Measurements from ENCODE around the gene ANGEL1. TPM values are rescaled to one million over a fixed set of nuclear protein-coding genes. Genes with fewer than 3 reads are reported as not detected.

Gene ANGEL1
- total RNA-seq, 1 donor from 2014 or later = 11.2 TPM

DNA sequence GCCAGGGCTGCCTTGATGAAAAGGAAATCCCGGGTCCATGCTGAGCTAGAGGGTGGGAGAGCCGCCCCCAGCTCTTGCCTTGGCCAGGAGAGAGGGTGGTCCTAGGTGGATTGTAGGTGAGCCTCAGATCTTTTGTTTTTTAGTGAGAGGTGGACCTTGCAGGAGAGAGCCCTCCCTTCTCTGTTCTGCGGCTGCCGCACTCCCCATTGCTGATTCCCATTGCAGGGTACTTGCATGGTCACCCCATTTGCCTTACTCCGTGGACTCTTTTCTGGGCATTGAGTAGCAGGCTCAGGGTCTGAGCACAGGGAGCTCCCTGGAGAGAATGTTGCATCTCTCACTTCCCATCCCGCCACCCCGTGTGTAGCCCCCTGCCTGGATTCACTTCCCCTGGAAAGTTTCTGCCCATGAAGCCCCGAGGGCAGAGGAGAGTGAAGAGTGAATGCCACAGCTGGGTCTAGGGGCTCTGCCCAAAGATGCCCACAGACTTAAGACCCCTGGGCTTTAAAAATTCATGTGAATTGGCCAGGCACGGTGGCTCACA, 41.2 kb downstream of the ANGEL1 start:
- ATAC-seq (no peak), DNase-seq (no peak)
- intact Hi-C loops (cut with micrococcal nuclease) = no loop called here

DNA sequence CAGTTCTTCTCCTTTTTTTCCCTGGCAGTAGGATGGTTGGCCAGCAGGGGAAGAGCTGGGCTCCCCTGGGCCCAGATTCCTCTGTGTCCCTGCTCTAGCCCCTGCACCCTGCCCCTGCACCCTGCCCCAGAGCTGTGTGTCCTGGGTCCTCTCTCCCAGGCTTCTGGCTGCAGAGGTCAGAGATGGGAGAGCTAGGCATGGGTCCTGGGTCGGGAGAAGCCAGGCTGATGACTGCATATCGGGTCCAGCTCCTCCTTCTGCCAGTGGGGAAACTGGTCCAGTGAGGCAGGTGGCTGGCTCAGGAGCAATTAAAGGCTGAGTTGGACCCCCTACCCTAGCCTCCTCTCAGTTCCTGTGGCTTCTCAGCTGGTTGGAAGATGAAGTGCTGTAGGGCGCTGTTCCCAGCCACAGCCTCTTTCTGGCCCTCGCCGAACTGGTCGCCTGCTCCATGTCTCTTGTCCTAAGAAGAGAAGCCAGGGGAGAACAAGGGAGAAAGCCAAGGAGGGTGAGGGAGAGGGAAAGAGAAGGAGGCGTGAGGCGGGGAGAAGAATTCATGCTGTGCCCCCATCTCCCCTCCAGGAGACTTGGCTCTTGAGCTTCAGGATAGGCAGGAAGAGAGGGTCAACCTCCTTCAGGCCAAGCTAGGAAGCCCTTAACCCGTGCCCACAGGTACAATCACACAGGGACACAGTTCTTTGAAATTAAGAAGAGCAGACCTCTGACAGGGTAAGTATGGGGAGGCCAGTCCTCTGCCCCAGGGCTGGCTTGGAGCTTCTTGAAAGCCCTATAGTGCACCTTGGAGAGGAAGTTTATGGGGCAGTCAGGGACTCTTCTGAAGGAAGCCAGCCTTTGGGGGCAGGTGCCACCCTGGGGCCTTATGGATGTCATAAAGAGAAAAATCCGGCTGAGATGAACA, 41.9 kb downstream of the ANGEL1 start:
- no peak for ATAC-seq
- no peak for DNase-seq
- intact Hi-C loops (cut with micrococcal nuclease) = no loop called here

DNA sequence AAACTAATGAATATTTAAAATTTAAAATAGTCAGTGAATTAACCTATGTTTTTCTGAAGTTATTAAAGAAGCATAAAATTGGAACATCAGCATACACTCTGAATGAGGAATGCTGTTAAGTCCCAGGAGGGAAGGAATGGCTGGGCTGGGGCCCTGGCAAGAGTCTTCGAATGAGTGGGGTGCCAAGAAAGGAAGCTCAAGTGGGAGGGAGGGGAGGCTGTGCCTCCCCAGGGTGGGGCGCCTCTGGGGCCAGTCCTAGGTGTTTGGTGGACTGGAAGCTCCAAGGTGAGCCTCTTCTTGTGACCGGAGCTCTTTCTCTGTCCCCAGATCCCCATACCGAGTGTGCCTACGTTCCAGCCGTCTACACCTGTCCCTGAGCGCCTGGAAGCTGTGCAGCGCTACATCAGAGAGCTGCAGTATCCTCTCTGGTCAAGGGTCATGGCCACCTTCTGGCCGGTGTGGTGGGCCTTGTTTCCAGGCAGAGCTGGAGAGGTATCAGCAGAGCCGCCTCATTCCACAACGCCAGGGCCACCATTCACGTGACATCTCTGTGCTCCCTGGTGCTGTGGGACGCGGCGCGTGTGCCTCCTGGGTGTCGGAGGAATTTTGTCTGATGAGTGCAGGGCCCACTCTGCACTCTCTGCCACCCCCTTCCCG, 42.9 kb downstream of the ANGEL1 start:
- intact Hi-C loops (cut with micrococcal nuclease) = no loop called here
- ATAC-seq (no peak), DNase-seq (peak; percentile 29)

DNA sequence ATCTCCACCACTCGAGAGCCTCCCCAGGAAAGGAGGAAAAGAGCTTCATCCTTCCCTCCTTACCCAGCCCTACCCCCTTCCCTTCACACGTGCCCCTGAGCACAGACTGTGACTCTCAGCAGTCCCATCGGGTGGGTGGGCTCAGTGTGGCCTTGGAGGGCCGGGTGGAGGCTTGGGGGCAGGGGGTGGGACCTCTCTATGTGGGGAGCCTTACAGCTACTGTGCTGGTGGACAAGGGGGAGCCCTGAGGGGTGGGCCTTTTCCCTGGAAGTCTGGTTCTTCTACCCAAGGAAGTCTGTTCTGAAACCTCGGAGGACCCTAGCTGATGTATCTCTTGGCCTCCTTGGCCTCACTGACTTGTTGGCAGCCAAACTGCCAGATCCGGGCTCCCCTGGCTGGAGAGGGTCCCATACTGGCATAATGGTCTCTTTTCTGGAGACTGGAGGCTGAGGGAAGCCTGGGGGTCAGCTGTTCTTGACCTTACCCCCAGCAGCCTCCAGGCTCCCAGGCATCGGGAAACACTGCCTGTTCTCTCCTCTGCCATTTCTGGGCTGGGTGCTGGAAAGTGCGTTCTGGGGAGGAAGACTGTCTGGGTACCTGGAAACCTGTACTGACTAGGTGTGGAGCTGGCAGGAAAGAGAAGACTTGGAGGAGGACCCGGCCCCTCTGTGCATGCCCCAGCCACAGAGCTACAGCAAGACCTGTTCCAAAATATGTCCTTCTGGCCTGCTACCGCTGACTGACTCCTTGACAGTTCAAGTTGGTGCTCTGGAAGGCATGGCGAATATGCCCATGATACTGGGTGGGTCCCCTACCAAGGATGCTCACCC, 43.8 kb downstream of the ANGEL1 start:
- intact Hi-C loops (cut with micrococcal nuclease) = no loop called here
- ATAC-seq (no peak), DNase-seq (no peak)

DNA sequence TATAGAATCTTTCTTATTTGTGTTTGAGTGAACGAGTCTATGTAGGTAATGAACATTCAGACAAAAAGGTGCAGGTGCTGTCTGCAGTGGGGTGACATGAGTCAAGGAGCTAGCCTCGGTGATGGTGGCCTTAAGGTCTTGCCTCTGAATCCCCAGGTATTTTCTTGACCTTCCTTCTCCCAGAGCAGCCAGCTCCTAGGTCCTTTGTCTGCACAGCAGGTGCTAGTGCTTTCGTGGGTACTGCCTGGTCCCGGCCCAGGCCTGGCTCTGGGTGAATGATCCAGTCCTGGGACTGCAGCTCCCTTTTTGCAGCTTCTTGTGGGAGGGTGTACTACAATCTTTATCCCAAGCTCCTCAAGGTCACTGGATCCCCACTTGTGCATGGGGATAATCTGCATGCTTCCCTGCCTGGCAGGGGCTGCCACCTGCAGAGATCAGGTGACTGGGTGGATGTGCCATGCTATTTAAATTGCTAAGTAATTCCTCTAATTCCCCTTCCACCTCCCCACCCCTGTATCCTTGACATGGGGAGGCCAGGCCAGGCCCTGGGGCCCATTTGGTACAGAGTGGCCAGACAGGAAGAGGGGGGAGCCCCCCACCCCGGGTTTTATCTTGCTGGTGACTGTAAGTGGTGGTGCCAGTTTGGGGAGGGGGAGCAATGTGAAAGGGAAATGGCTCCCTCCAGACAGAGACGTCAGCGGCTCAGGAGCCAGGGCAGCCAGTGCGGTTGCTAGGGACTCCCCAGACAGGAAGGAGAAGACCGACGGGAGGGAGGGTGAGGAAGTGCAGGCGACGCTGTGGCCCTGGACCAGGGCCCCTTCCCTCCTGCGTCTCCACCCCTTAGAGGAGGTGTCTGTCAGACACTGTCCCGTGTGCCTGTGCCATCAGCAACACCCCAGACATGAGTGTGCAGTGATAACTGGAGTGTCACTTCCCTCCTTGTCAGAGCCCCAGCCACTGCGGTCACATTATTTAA, 44.7 kb downstream of the ANGEL1 start:
- DNase-seq = peak; percentile 76
- intact Hi-C loops (cut with micrococcal nuclease) = no loop called here
- ATAC-seq = peak; percentile 87

DNA sequence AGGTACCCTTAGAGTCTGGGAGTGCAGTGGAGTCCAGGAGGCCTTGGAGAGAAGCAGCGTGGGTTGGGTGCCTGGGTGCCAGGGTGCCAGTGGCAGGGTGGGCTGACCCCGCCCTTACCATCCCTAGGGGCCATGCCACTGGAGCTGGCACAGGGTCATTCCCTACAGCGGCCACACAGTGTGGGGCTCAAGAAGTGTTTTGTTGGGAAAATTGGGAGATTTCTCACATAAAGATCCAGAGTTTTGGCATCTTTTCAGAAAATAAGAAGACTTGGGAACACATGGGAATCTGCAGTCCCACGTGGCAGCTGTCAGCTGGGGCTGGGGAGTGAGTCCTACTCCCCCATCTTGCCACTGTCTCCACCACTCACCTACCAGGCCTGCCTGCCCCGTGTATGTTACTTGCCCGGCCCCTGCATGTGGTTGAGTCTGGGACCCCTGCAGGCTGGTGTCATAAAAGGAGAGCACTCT, 47.2 kb downstream of the ANGEL1 start:
- no peak for DNase-seq
- intact Hi-C loops (cut with micrococcal nuclease) = no loop called here
- no peak for ATAC-seq

DNA sequence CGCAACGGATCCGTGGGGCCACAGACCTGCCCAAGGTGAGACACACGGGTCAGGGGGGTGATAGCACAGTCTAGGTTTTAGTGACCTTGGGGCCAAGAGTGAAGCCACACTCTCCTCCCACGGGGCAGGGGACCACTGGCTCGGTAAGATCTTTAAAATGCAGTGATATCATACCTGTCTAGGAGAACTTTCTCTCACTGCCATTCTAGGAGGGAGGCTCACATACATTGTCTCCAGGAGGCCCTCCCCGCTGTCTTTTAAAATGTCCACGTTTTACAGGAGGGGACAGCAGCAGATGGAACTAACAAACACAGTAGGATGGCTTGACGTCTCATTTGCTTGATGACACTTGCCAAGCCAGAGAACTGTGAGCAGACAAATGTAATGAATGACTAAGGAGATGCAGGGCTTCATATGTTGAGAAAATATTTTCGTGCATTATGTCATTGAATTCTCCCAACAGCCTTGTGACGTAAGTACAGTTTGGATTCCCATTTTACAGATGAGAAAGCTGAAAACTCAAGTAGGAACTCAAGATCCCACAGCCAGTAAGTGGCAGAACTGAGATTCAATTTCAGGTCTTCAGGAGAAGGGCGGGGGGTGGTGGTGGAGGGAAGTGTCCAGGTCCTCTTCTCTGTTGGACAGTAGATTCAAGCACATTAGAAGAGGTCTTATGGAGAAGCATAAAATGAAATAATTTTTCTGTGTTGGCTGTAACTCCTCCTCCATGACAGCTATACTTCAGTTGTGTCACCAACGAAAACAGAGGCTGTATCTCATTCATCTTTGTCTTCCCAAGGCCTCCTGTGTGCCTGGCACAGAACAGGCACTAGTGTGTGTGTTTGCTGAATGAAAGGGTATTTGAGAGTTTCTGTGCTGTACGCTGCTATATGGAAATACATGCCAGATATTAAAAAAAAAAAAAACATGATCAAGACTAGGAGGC, 49.3 kb downstream of the ANGEL1 start:
- intact Hi-C loops (cut with micrococcal nuclease) = no loop called here
- DNase-seq (no peak), ATAC-seq (no peak)

DNA sequence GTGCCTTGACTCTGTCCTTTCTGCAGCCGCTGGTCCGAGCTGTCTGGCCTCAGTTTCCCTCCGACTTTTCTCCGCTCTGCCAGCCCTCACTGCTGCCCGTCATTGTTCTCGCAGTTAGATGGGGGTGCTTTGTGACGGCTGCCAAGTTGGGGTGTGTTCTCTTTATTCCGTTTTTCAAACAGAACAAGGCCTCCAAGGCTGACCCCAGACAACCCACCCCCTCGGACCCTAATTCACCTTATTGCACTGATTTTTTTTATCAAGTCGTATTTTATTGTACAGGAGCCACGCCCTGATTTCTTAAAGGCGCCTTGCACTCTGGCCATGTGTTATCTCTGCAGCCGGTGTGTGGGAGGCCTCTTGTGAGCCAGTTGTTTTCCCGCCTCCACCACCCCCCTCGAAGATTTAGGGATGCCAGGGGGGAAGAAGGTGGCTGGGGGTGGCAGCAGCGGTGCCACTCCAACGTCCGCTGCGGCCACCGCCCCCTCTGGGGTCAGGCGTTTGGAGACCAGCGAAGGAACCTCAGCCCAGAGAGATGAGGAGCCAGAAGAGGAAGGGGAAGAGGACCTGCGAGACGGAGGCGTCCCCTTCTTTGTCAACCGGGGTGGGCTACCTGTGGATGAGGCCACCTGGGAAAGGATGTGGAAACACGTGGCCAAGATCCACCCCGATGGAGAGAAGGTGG, 50.1 kb downstream of the ANGEL1 start:
- intact Hi-C loops (cut with micrococcal nuclease) = no loop called here
- DNase-seq (peak; percentile 44), ATAC-seq (peak; percentile 22)

DNA sequence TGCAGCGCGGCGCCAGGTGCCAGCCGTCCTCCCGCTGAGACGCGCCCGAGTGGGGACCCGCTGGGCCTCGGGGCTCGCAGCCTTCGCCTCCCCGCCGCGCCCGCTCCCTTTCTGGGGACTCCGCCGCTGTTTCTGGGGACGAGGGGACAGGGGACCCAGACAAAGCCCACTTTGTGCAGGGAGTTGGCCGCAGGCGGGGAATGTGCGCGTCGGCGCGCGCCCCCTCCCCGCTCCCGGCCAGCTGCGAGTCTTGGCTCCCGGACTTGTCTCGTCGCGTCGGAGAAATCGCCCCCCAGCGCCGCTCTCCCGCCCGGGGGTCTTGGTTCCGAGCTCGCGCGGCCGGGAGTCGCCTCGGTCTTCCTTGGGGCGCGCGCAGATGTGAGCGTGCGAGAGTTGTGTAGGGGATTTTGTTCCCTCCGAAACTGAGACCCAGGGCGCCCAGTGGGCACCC, 50.7 kb downstream of the ANGEL1 start:
- no peak for DNase-seq
- intact Hi-C loops (cut with micrococcal nuclease) = no loop called here
- no peak for ATAC-seq

DNA sequence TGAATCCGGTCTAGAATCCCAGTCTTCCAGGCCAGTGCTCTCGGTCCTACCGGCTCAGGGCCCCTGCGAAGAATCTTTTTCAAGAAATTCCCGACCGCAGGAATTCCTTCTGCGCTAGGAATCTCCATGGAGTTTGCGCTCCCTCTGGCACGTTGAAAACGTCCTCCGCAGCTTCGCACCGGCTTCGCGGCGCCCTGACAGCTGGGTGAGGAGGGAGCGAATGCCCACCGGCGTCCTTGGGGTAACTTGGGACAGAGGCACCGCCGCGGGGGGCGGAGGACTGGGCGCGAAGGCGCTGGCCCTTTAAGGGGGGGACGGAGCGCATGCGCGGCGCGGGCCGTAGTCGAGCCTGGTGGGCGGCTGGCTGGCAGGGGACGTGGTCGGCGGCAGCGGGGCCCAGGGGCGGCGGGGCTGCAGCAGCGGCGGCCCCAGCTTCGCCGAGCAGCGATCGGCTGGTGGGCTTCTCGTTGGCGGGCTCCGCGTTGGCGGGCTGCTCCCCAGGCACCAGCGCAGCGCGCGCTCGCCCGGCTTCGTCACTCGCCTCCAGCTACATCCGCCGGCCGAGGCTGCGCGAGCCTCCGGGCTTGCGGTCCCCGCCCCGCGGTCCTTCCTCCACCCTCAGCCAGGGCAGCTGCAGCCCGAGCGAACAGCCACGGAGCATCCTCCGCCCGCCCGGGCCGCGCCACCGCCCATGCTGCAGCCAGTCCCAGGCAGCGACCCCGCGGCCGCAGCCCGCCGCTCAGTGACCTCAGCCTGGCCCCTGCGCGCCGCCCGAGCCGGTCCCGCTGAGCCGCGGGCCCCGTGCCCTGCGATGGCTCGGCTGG, 51.3 kb downstream of the ANGEL1 start, which contains the start of gene VASH1:
TSS of gene VASH1 (plus strand) at position 333 of the 824 bp plus-strand sequence. CDS start 1,354 bp downstream, outside the sequence.
- DNase-seq = peak; percentile 89
- intact Hi-C loops (cut with micrococcal nuclease) = no loop called here

DNA sequence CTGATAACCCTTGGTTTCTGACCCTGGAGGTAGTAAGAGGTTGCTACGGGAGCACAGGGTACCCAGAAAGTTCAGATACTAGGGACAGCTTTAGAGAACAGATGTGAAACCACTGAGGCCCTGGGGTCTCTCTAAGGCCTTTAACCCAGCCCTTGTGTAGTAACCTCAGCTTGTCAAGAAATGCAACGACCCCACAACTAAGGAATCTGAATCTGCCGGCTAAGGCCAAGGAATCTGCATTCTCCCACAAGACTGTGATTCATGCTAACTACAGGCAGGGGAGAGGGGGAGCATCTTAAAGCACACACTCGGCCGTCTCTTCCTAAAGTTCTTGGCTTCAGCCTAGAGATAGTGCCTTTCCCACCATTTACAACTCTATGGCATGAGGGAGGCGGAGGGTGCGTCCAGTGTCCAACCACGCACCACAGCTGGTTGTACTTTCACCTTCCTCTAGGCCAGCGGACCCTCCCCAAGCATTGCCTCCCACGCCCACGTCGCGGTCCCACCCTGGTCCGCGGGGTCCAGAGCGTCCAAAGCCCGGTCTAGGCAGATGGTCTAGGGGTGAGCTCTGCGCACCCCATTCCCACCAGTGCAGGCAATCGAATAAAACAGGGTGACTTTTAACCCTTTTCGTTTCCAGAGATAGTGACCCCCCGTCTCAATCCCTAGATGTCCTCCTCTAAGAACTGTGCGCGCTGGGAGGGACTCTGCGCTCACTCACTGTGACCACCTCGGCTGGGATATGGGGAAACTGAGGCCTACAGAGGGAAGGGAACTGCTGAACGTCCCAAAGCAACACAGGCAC, 52.1 kb downstream of the ANGEL1 start:
- DNase-seq (peak; percentile 25), ATAC-seq (no peak)
- intact Hi-C loops (cut with micrococcal nuclease) = no loop called here

More for the DNA sequence above, 51.3 kb downstream of the ANGEL1 start, which contains the start of gene VASH1:
- ATAC-seq = peak; percentile 87

DNA sequence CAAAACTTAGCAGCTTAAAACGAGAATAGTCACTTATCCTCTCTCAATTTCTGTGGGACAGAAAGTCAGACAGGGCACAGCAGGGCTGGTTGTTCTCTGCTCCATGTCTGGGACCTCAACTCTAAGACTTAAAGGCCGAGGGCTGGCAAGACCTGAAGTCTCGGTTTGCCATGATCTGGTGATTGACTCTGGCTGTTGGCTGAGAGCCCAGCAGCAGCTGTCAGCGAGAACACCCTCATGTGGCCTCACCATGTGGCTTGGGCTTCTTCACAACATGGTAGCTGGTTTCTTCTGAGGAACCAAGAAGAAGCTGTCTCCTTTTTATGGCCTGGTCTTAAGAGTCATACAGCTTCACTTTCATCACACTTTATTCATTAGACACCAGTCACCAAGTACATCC, 53.1 kb downstream of the ANGEL1 start:
- ATAC-seq (no peak), DNase-seq (peak; percentile 37)
- intact Hi-C loops (cut with micrococcal nuclease) = no loop called here

DNA sequence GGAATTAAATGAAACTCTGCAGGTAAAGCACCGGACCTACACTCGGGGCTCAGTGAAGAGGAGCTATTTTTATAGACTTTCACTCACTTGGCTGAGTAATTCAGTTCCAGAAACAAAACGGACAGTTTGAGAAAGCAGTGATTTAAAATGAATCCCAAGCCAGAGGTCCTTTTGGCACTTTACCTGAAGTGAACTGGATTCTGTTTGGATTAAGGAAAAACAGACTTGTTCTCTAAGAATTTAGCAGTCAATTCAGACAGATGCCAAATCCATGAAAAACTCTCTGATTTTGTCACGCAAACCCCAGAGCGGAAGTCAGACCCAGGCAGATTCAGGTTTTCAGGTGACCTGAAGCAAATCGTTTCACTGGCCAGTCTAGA, 56.3 kb downstream of the ANGEL1 start:
- ATAC-seq = no peak
- intact Hi-C loops (cut with micrococcal nuclease) = no loop called here

DNA sequence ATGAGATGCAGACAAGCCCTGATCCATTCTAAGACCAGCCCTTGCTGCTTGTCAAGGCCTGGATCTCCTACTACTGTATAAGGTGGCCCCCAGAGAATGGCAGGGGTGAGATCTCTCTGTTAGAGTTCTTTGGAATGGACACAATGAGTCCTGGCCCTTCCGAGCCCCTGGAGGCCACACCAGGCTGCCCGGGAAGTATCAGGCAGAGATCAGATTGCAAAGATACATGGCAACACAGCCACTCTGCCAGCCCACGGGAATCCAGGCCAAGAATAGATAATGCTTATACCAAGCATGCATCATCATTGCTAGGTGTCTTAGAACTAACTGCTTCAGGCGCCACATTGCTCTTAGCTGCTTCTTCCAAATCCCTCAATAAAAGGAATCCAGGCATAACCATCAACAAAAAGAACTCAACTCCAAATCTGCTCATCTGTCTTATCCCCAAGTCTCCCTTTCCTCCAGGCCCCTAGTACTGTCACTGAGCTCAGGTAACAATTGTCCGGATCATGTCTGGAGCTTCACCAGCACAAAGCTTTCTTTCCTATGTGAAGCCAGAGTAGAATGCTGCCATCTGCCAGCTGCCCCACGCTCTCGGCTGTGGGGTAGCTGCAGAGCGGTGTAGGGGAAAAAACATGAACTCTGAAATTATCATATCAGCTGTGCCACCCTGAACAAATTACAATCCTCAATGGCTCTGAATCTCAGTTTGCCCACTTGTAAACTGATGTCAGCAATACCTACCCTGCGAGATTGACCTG, 56.9 kb downstream of the ANGEL1 start:
- ATAC-seq (no peak), DNase-seq (no peak)
- intact Hi-C loops (cut with micrococcal nuclease) = no loop called here

More for the DNA sequence above, 56.3 kb downstream of the ANGEL1 start:
- no peak for DNase-seq

All from left ventricle myocardium superior (tissue), 1 donor.